ENCODE data around the gene RAC3. TPM values are rescaled to one million over a fixed set of nuclear protein-coding genes. Genes with fewer than 3 reads are reported as not detected.
A peak's percentile ranks its signal among the peaks of the same experiment; 100 is the strongest.

The RAC3 gene
- total RNA-seq, 1 experiment from 2014 or later: 120 TPM

DNA sequence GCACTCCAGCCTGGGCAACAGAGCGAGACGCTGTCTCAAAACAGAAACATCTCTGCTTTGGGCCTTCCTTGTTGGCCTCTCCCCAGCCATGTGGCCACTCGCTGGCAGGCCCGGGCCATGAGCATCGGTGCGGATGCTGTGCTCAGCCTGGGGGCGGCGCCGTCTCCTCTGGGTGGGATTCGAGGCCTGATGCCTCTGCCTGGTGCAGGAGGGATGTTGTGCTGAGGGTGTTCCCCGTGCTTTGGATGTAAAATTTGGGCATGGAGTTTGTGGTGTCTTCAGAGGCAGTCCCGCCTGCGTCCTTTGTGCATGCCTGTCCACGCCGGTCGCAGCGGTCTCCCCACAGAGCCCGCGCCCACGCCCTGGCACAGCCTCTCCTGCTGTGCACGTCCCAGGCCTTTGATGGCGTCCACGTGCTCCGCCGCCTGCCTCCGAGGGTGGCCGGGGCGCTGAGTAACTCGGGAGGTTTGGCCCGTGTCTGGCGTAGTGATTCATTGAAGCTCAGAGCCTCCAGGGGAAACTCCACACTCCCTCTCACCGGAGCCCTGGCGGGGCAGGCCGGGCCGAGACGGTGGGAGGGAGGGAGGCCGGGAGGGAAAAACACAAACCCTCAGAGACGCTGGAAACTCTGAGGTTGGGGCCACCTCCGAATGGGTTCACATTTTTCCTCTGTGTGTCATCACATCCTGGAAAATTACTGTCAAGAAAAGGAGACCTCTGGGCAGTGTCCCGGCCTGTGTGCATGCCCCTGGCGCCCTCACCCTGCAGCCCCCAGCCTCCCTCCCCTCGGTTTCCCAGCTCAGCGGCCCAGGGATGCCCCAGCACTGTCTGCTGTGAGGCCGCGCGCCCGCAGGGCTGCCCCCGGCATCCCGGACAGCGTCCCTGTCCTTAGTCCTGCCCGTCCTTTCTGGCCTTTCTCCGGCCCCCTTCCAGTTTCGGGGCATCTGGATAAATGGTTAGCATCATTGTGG, 27.8 kb upstream of the RAC3 start:
- intact Hi-C loops (cut with micrococcal nuclease): loop anchor here (2.0 kb wide), 2 partner anchors 17 to 27 kb away; partner anchors contain the start of gene ASPSCR1
- ATAC-seq: peak; percentile 86
- Histone ChIP-seq H3K4me1 (ENCODE audit: control insufficient read depth in 1 of 2, insufficient read depth in 2 of 2, low read length in 2 of 2) (peaks cover 44 to 60% of the 10 kb centered on the region in 2 experiments), H3K9me2 (ENCODE audit: insufficient read depth) (no peaks in the 10 kb centered on the region), H3K4me3 (replicated peaks in 1 of 2; ENCODE audit: low read depth in 1 of 2, low read length in 2 of 2) (peak overlapping the region in 1 of 2 experiments; percentile 27; a peak in 2 of 4 replicates), H3K4me2 (ENCODE audit: low read length) (peak overlapping the region; percentile 69), H3K79me2 (ENCODE audit: insufficient read depth, low read length) (no peaks in the 10 kb centered on the region), H3K27ac (ENCODE audit: low read depth, low read length) (peak overlapping the region; percentile 86), H3K27me3 (ENCODE audit: insufficient read depth, low read length) (no peaks in the 10 kb centered on the region), H4K20me1 (ENCODE audit: insufficient read depth) (no peaks in the 10 kb centered on the region), H3K36me3 (ENCODE audit: control insufficient read depth in 1 of 2, insufficient read depth in 2 of 2, low read length in 2 of 2) (no peaks in the 10 kb centered on the region; a peak in 1 of 4 replicates), H3K9ac (ENCODE audit: low read length) (peak overlapping the region; percentile 66), H3K9me3 (ENCODE audit: control insufficient read depth in 1 of 2, insufficient read depth in 1 of 2, low read depth in 1 of 2, low read length in 2 of 2) (no peaks in the 10 kb centered on the region), H2AFZ (ENCODE audit: low read depth, low read length, poor library complexity, severe bottlenecking) (no peak overlapping the region)
- no TSS peak for BruUV-seq (replicated peaks)
- ChIA-PET RAD21 (ENCODE audit: low non-redundant PET in 1 of 2, low total read pairs in 2 of 2, uncharacterized antibody in 2 of 2, unreplicated experiment in 2 of 2) (interaction anchor here (0.5 to 1.0 kb wide), 3 partner anchors 18 to 33 kb away, joined by 3 read pairs; no protein-coding TSS in a partner anchor), POLR2A (interaction anchor here (1.0 to 1.2 kb wide), 2 partner anchors 16 to 19 kb away, joined by 3 to 4 read pairs; partner anchors contain the start of genes CENPX and LRRC45), CTCF (interaction anchor here (0.6 to 3.3 kb wide), 6 partner anchors 17 to 112 kb away, joined by 3 to 23 read pairs (median 3); partner anchors contain the start of genes CENPX, DCXR and LRRC45)
- peak; percentile 84 for DNase-seq (ENCODE audit: low read depth, low spot score)
- peak; percentile 99 for TF ChIP-seq TCF7L2 (IDR thresholded peaks at IDR 0.05; ENCODE audit: borderline replicate concordance, extremely low read depth, insufficient read depth, insufficient read length)
- TF ChIP-seq, protein P1, sequence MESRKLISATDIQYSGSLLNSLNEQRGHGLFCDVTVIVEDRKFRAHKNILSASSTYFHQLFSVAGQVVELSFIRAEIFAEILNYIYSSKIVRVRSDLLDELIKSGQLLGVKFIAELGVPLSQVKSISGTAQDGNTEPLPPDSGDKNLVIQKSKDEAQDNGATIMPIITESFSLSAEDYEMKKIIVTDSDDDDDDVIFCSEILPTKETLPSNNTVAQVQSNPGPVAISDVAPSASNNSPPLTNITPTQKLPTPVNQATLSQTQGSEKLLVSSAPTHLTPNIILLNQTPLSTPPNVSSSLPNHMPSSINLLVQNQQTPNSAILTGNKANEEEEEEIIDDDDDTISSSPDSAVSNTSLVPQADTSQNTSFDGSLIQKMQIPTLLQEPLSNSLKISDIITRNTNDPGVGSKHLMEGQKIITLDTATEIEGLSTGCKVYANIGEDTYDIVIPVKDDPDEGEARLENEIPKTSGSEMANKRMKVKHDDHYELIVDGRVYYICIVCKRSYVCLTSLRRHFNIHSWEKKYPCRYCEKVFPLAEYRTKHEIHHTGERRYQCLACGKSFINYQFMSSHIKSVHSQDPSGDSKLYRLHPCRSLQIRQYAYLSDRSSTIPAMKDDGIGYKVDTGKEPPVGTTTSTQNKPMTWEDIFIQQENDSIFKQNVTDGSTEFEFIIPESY (IDR thresholded peaks at IDR 0.05; ENCODE audit: extremely low read depth, insufficient replicate concordance, low read length): no peak
- TF ChIP-seq, protein P2, sequence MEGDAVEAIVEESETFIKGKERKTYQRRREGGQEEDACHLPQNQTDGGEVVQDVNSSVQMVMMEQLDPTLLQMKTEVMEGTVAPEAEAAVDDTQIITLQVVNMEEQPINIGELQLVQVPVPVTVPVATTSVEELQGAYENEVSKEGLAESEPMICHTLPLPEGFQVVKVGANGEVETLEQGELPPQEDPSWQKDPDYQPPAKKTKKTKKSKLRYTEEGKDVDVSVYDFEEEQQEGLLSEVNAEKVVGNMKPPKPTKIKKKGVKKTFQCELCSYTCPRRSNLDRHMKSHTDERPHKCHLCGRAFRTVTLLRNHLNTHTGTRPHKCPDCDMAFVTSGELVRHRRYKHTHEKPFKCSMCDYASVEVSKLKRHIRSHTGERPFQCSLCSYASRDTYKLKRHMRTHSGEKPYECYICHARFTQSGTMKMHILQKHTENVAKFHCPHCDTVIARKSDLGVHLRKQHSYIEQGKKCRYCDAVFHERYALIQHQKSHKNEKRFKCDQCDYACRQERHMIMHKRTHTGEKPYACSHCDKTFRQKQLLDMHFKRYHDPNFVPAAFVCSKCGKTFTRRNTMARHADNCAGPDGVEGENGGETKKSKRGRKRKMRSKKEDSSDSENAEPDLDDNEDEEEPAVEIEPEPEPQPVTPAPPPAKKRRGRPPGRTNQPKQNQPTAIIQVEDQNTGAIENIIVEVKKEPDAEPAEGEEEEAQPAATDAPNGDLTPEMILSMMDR (IDR thresholded peaks at IDR 0.05 in 2 of 3, conservative IDR thresholded peaks at IDR 0.05 in 1 of 3; ENCODE audit: borderline replicate concordance in 1 of 3, insufficient read depth in 1 of 3, low read depth in 2 of 3, low read length in 2 of 3): peak in 2 of 3 experiments; percentile 18 to 20; a peak in 1 of 6 replicates
- peak; percentile 96 for TF ChIP-seq SP1 (IDR thresholded peaks at IDR 0.05; ENCODE audit: low read depth)
- TF ChIP-seq, protein P3, sequence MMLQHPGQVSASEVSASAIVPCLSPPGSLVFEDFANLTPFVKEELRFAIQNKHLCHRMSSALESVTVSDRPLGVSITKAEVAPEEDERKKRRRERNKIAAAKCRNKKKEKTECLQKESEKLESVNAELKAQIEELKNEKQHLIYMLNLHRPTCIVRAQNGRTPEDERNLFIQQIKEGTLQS (IDR thresholded peaks at IDR 0.05): no peak
- peak; percentile 89; the same call in 1 of the 2 replicates for TF ChIP-seq ZFX (IDR thresholded peaks at IDR 0.05)
- no peak; the same call in 1 of the 2 replicates for TF ChIP-seq FOSL1 (IDR thresholded peaks at IDR 0.05; ENCODE audit: low read depth)
- TF ChIP-seq SRF (IDR thresholded peaks at IDR 0.05; ENCODE audit: low read depth): no peak
- TF ChIP-seq, protein P4, sequence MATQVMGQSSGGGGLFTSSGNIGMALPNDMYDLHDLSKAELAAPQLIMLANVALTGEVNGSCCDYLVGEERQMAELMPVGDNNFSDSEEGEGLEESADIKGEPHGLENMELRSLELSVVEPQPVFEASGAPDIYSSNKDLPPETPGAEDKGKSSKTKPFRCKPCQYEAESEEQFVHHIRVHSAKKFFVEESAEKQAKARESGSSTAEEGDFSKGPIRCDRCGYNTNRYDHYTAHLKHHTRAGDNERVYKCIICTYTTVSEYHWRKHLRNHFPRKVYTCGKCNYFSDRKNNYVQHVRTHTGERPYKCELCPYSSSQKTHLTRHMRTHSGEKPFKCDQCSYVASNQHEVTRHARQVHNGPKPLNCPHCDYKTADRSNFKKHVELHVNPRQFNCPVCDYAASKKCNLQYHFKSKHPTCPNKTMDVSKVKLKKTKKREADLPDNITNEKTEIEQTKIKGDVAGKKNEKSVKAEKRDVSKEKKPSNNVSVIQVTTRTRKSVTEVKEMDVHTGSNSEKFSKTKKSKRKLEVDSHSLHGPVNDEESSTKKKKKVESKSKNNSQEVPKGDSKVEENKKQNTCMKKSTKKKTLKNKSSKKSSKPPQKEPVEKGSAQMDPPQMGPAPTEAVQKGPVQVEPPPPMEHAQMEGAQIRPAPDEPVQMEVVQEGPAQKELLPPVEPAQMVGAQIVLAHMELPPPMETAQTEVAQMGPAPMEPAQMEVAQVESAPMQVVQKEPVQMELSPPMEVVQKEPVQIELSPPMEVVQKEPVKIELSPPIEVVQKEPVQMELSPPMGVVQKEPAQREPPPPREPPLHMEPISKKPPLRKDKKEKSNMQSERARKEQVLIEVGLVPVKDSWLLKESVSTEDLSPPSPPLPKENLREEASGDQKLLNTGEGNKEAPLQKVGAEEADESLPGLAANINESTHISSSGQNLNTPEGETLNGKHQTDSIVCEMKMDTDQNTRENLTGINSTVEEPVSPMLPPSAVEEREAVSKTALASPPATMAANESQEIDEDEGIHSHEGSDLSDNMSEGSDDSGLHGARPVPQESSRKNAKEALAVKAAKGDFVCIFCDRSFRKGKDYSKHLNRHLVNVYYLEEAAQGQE (IDR thresholded peaks at IDR 0.05; ENCODE audit: low read depth): no peak
- no peak for TF ChIP-seq RAD21 (IDR thresholded peaks at IDR 0.05; ENCODE audit: low read depth)
- TF ChIP-seq CEBPB (IDR thresholded peaks at IDR 0.05; ENCODE audit: low read depth): no peak
- TF ChIP-seq ZNF274 (IDR thresholded peaks at IDR 0.05; ENCODE audit: low read depth, low read length): no peak
- peak; percentile 99 for TF ChIP-seq EGR1 (IDR thresholded peaks at IDR 0.05; ENCODE audit: low read depth)
- no peak for TF ChIP-seq POLR2A (IDR thresholded peaks at IDR 0.05; ENCODE audit: borderline replicate concordance, extremely low read depth, insufficient read depth, insufficient read length)
- TF ChIP-seq, protein P5, sequence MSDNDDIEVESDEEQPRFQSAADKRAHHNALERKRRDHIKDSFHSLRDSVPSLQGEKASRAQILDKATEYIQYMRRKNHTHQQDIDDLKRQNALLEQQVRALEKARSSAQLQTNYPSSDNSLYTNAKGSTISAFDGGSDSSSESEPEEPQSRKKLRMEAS (IDR thresholded peaks at IDR 0.05): peak; percentile 100
- no peak for TF ChIP-seq EZH2phosphoT487 (IDR thresholded peaks at IDR 0.05; ENCODE audit: borderline replicate concordance)
